NCI-H345 treated with DMSO at 0.1 percent for 48 hours (cell line): ENCODE data around the gene CCDC66.
"Not testable (repeated sequence)": the region's sequence is repeated elsewhere in the genome, so short reads cannot be mapped to it uniquely, and the experiment has no call there.

Experiments
- DNase-seq: peaks from one replicate; lab custom pipeline; 2025; ENCODE audit not compliant: unreplicated experiment; lab: John Stamatoyannopoulos, UW

The CCDC66 gene

GRCh38 chr3:56556908-56557830 lies at the start of gene CCDC66:
Gene CCDC66 (plus strand): TSS chr3:56557175. CDS start chr3:56557243, 68 bp downstream.
- peak; percentile 52 for DNase-seq

- DNase-seq = no peak
These were observed 37.3 kb upstream of the CCDC66 start for GRCh38 chr3:56519641-56520040.

GRCh38 chr3:56522374-56522773 lies 34.6 kb upstream of the CCDC66 start:
- no peak for DNase-seq

- no peak for DNase-seq
These were observed 31.7 kb upstream of the CCDC66 start for GRCh38 chr3:56525291-56525690.

GRCh38 chr3:56536735-56537134 lies 20.2 kb upstream of the CCDC66 start:
- no peak for DNase-seq

- DNase-seq = no peak
These were observed 9.5 kb upstream of the CCDC66 start for GRCh38 chr3:56547486-56547885.

- no peak for DNase-seq
These were observed 826 bp downstream of the CCDC66 start for GRCh38 chr3:56557831-56558170.

GRCh38 chr3:56573501-56573900 lies 16.5 kb downstream of the CCDC66 start:
- no peak for DNase-seq

- not testable (repeated sequence) for DNase-seq
These were observed 25.0 kb downstream of the CCDC66 start for GRCh38 chr3:56581941-56582340.

- not testable (repeated sequence) for DNase-seq
These were observed 27.3 kb downstream of the CCDC66 start for GRCh38 chr3:56584275-56584674.

GRCh38 chr3:56590814-56591213 lies 33.8 kb downstream of the CCDC66 start:
- no peak for DNase-seq

- no peak for DNase-seq
These were observed 34.3 kb downstream of the CCDC66 start for GRCh38 chr3:56591262-56591661.

GRCh38 chr3:56593455-56594158 lies 36.6 kb downstream of the CCDC66 start:
- no peak for DNase-seq

GRCh38 chr3:56595975-56596840 lies 39.2 kb downstream of the CCDC66 start:
- no peak for DNase-seq

- not testable (repeated sequence) for DNase-seq
These were observed 51.5 kb downstream of the CCDC66 start for GRCh38 chr3:56608479-56608878.

GRCh38 chr3:56610669-56611335 lies 53.8 kb downstream of the CCDC66 start:
- no peak for DNase-seq

- DNase-seq = no peak
These were observed 54.4 kb downstream of the CCDC66 start for GRCh38 chr3:56611364-56611763.

GRCh38 chr3:56612146-56612545 lies 55.2 kb downstream of the CCDC66 start:
- no peak for DNase-seq

GRCh38 chr3:56613016-56613415 lies 56.0 kb downstream of the CCDC66 start:
- no peak for DNase-seq

GRCh38 chr3:56616478-56617006 lies 59.6 kb downstream of the CCDC66 start:
- no peak for DNase-seq
